PC-3 (cell line): ENCODE measurements around the gene UEVLD.

Experiments
- CTCF ChIP-seq: fragments of 300-600 bp; sonication (generic); conservative IDR thresholded peaks from 2 replicates; pipeline ENCODE4 v1.5.1; 2017; ENCODE audit warnings: antibody characterized with exemption, low read depth, mild to moderate bottlenecking, low read length
- EZH2 ChIP-seq: fragments of 300-600 bp; sonication (generic); IDR thresholded peaks from one replicate; pipeline ENCODE4 v1.6.1; 2017; ENCODE audit warnings: antibody characterized with exemption, mild to moderate bottlenecking, low read length; ENCODE audit not compliant: unreplicated experiment
- EZH2phosphoT487 ChIP-seq: fragments of 300-600 bp; sonication (generic); IDR thresholded peaks from 2 replicates; pipeline ENCODE4 v1.6.1; 2018; ENCODE audit warnings: mild to moderate bottlenecking, antibody characterized with exemption, low read length, borderline replicate concordance

DNA sequence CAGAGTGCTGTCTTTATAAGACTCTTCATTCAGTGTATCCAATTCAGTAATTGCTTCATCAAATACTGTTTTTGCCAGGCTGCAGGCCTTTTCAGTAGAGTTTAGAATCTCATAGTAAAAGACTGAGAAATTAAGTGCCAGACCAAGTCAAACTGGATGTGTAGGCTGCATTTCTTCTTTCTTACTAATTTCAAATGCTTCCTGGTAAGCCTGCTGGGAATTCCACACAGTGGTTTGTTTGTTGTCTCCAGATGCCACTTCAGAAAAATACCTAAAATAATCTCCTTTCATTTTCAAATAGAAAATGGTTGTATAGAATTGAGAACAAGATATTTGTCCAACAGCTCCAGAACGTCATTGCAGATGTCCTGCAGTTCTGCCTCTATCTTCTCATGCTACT lies 98.2 kb downstream of the UEVLD start:
- TF ChIP-seq CTCF (no peak), EZH2 (no peak), EZH2phosphoT487 (no peak)
